Stimulated activated naive CD8-positive, alpha-beta T cell treated with anti-CD3 and anti-CD28 coated beads, Interleukin-15, amount 100 ng/mL, for 72 hours (primary cell): ENCODE data around the gene TNS4.

Experiments
- ATAC-seq: fragments of 150-1000 bp; cut with Tn5 transposase; 2 replicates; pipeline ENCODE4 v1.10.0; 2021; ENCODE audit warnings: mild to moderate bottlenecking, moderate library complexity
- DNase-seq, 2 donors: peaks; one replicate each; pipeline ENCODE4 v3.0.0; 2021 to 2022
- H3K27ac Mint-ChIP-seq, 2 donors: one replicate each; pipeline ENCODE4 v1.8.0; 2022; ENCODE audit warnings: mild to moderate bottlenecking in 2 of 2, mixed read lengths in 2 of 2, moderate library complexity in 2 of 2
- H3K27me3 Mint-ChIP-seq: one replicate; pipeline ENCODE4 v1.8.0; 2022; ENCODE audit warnings: mixed read lengths
- H3K4me1 Mint-ChIP-seq: one replicate; pipeline ENCODE4 v1.8.0; 2022; ENCODE audit warnings: mild to moderate bottlenecking, mixed read lengths
- H3K4me3 Mint-ChIP-seq, 2 donors: one replicate each; pipeline ENCODE4 v1.8.0; 2022; ENCODE audit warnings: mild to moderate bottlenecking in 2 of 2, mixed read lengths in 2 of 2, moderate library complexity in 1 of 2
- H3K9me3 Mint-ChIP-seq, 2 donors: one replicate each; pipeline ENCODE4 v1.8.0; 2022; ENCODE audit warnings: mixed read lengths in 2 of 2

The TNS4 gene

GRCh38 chr17:40496170-40496569 is 5.3 kb downstream of the TNS4 start:
- Mint-ChIP-seq H3K9me3 (no peaks in the 10 kb centered on the region), H3K4me3 (no peak overlapping the region), H3K27ac (no peak overlapping the region), H3K4me1 (peaks cover 15% of the 10 kb centered on the region), H3K27me3 (peaks cover 31% of the 10 kb centered on the region)
- ATAC-seq (no peak), DNase-seq (no peak)

GRCh38 chr17:40495140-40495539 is 6.3 kb downstream of the TNS4 start:
- ATAC-seq: no peak
- peak overlapping the region in 1 of 2 donors; percentile 36 for H3K27ac Mint-ChIP-seq
- peaks cover 21% of the 10 kb centered on the region for H3K27me3 Mint-ChIP-seq
- H3K4me3 Mint-ChIP-seq: no peak overlapping the region
- no peak for DNase-seq
- H3K4me1 Mint-ChIP-seq: peaks cover 25% of the 10 kb centered on the region
- no peaks in the 10 kb centered on the region for H3K9me3 Mint-ChIP-seq

GRCh38 chr17:40493697-40494096 is 7.7 kb downstream of the TNS4 start:
- H3K27me3 Mint-ChIP-seq: peaks cover 8% of the 10 kb centered on the region
- no peak overlapping the region for H3K4me3 Mint-ChIP-seq

GRCh38 chr17:40491486-40491885 is 9.9 kb downstream of the TNS4 start:
- ATAC-seq: peak; percentile 38
- Mint-ChIP-seq H3K27me3 (no peaks in the 10 kb centered on the region), H3K4me3 (no peak overlapping the region), H3K9me3 (no peaks in the 10 kb centered on the region), H3K4me1 (peaks cover 44% of the 10 kb centered on the region), H3K27ac (no peak overlapping the region)
- no peak for DNase-seq

More at GRCh38 chr17:40493697-40494096, 7.7 kb downstream of the TNS4 start:
- Mint-ChIP-seq H3K9me3 (no peaks in the 10 kb centered on the region), H3K4me1 (peaks cover 40% of the 10 kb centered on the region), H3K27ac (no peak overlapping the region)
- ATAC-seq (no peak), DNase-seq (no peak)

- ATAC-seq (no peak), DNase-seq (no peak)
- H3K27ac Mint-ChIP-seq: peak overlapping the region; percentile 44 to 55
- no peaks in the 10 kb centered on the region for H3K9me3 Mint-ChIP-seq
- H3K27me3 Mint-ChIP-seq: no peaks in the 10 kb centered on the region
- H3K4me1 Mint-ChIP-seq: peaks cover 50% of the 10 kb centered on the region
- no peak overlapping the region for H3K4me3 Mint-ChIP-seq
Observed at GRCh38 chr17:40490982-40491381, 10.4 kb downstream of the TNS4 start.

- peak overlapping the region; percentile 54 to 55 for H3K27ac Mint-ChIP-seq
- DNase-seq: no peak
Observed at GRCh38 chr17:40490289-40490853, 11.1 kb downstream of the TNS4 start.

GRCh38 chr17:40487371-40488020 is 13.9 kb downstream of the TNS4 start:
- no peaks in the 10 kb centered on the region for H3K27me3 Mint-ChIP-seq
- H3K27ac Mint-ChIP-seq: no peak overlapping the region

More at GRCh38 chr17:40490289-40490853, 11.1 kb downstream of the TNS4 start:
- peaks cover 56% of the 10 kb centered on the region for H3K4me1 Mint-ChIP-seq
- H3K9me3 Mint-ChIP-seq: no peaks in the 10 kb centered on the region
- ATAC-seq: peak; percentile 47
- peak overlapping the region in 1 of 2 donors; percentile 63 for H3K4me3 Mint-ChIP-seq
- H3K27me3 Mint-ChIP-seq: no peaks in the 10 kb centered on the region

GRCh38 chr17:40486522-40487370 is 14.7 kb downstream of the TNS4 start:
- no peaks in the 10 kb centered on the region for H3K9me3 Mint-ChIP-seq
- ATAC-seq: no peak
- DNase-seq: no peak
- H3K27ac Mint-ChIP-seq: peak overlapping the region in 1 of 2 donors; percentile 54
- peaks cover 88% of the 10 kb centered on the region for H3K4me1 Mint-ChIP-seq
- H3K27me3 Mint-ChIP-seq: no peaks in the 10 kb centered on the region
- H3K4me3 Mint-ChIP-seq: no peak overlapping the region

More at GRCh38 chr17:40487371-40488020, 13.9 kb downstream of the TNS4 start:
- ATAC-seq (no peak), DNase-seq (no peak)
- Mint-ChIP-seq H3K9me3 (no peaks in the 10 kb centered on the region), H3K4me3 (no peak overlapping the region), H3K4me1 (peaks cover 84% of the 10 kb centered on the region)

- no peaks in the 10 kb centered on the region for H3K9me3 Mint-ChIP-seq
- no peaks in the 10 kb centered on the region for H3K27me3 Mint-ChIP-seq
- no peak for DNase-seq
- H3K4me1 Mint-ChIP-seq: peaks cover 88% of the 10 kb centered on the region
- H3K27ac Mint-ChIP-seq: peak overlapping the region in 1 of 2 donors; percentile 54
- peak; percentile 47 for ATAC-seq
- H3K4me3 Mint-ChIP-seq: no peak overlapping the region
Observed at GRCh38 chr17:40485851-40486521, 15.4 kb downstream of the TNS4 start.

- Mint-ChIP-seq H3K27me3 (no peaks in the 10 kb centered on the region), H3K4me1 (peaks cover 88% of the 10 kb centered on the region), H3K27ac (peak overlapping the region in 1 of 2 donors; percentile 67), H3K4me3 (no peak overlapping the region), H3K9me3 (no peaks in the 10 kb centered on the region)
- ATAC-seq (no peak), DNase-seq (no peak)
Observed at GRCh38 chr17:40484973-40485530, 16.4 kb downstream of the TNS4 start.

GRCh38 chr17:40484285-40484972 is 17.0 kb downstream of the TNS4 start:
- Mint-ChIP-seq H3K9me3 (no peaks in the 10 kb centered on the region), H3K4me3 (no peak overlapping the region), H3K4me1 (peaks cover 88% of the 10 kb centered on the region), H3K27ac (peak overlapping the region in 1 of 2 donors; percentile 67), H3K27me3 (no peaks in the 10 kb centered on the region)
- DNase-seq (no peak), ATAC-seq (no peak)

GRCh38 chr17:40483679-40484078 is 17.7 kb downstream of the TNS4 start:
- H3K4me1 Mint-ChIP-seq: peaks cover 88% of the 10 kb centered on the region
- H3K27me3 Mint-ChIP-seq: no peaks in the 10 kb centered on the region
- H3K4me3 Mint-ChIP-seq: no peak overlapping the region
- DNase-seq (no peak), ATAC-seq (no peak)
- no peak overlapping the region for H3K27ac Mint-ChIP-seq
- no peaks in the 10 kb centered on the region for H3K9me3 Mint-ChIP-seq

- no peak for ATAC-seq
- Mint-ChIP-seq H3K4me1 (peaks cover 86% of the 10 kb centered on the region), H3K9me3 (no peaks in the 10 kb centered on the region)
Observed at GRCh38 chr17:40482722-40483121, 18.7 kb downstream of the TNS4 start.

GRCh38 chr17:40481106-40481505 is 20.3 kb downstream of the TNS4 start:
- peak overlapping the region; percentile 83 to 87 for H3K4me3 Mint-ChIP-seq
- ATAC-seq (no peak), DNase-seq (no peak)
- H3K27me3 Mint-ChIP-seq: no peaks in the 10 kb centered on the region
- H3K9me3 Mint-ChIP-seq: no peaks in the 10 kb centered on the region
- H3K4me1 Mint-ChIP-seq: peaks cover 91% of the 10 kb centered on the region
- H3K27ac Mint-ChIP-seq: peak overlapping the region; percentile 96 to 98

More at GRCh38 chr17:40482722-40483121, 18.7 kb downstream of the TNS4 start:
- Mint-ChIP-seq H3K27ac (peak overlapping the region; percentile 16 to 49), H3K4me3 (no peak overlapping the region), H3K27me3 (no peaks in the 10 kb centered on the region)
- no peak for DNase-seq
